HG02885 (cell line): ENCODE data around the gene SLFN11.
"Not testable (repeated sequence)": the region's sequence is repeated elsewhere in the genome, so short reads cannot be mapped to it uniquely, and the experiment has no call there.

Experiments
- ATAC-seq: cut with Tn5 transposase; IDR thresholded peaks from one replicate; pipeline ENCODE4 v1.9.1; 2021; ENCODE audit warnings: mild to moderate bottlenecking; ENCODE audit not compliant: unreplicated experiment, poor library complexity

SLFN11 gene

GRCh38 chr17:35312346-35312745 lies 61.1 kb downstream of the SLFN11 start:
- no peak for ATAC-seq

- not testable (repeated sequence) for ATAC-seq
Observed at GRCh38 chr17:35309345-35309744, 64.1 kb downstream of the SLFN11 start.
